Central memory CD8-positive, alpha-beta T cell (primary cell): ENCODE measurements around the gene PDILT.
"Not testable (repeated sequence)": the region's sequence is repeated elsewhere in the genome, so short reads cannot be mapped to it uniquely, and the experiment has no call there.

Experiments used
- ATAC-seq: fragments of 150-1000 bp; cut with Tn5 transposase; replicated peaks from 2 replicates; pipeline ENCODE4 v1.10.0; 2022; ENCODE audit warnings: mild to moderate bottlenecking, moderate FRiP score, moderate number of reproducible peaks; ENCODE audit not compliant: poor library complexity, severe bottlenecking; ENCODE audit errors: extremely low read depth
- DNase-seq, 2 donors: peaks; one replicate each; pipeline ENCODE4 v3.0.0; 2021; ENCODE audit warnings: low spot score in 2 of 2
- H3K27ac Mint-ChIP-seq: one replicate; pipeline ENCODE4 v1.8.0; 2022; ENCODE audit warnings: low read depth, mild to moderate bottlenecking, moderate library complexity, mixed read lengths
- H3K27me3 Mint-ChIP-seq: one replicate; pipeline ENCODE4 v1.8.0; 2022; ENCODE audit warnings: mixed read lengths
- H3K36me3 Mint-ChIP-seq: one replicate; pipeline ENCODE4 v1.8.0; 2022; ENCODE audit warnings: mild to moderate bottlenecking, moderate library complexity, mixed read lengths; ENCODE audit not compliant: insufficient read depth
- H3K4me1 Mint-ChIP-seq: one replicate; pipeline ENCODE4 v1.8.0; 2022; ENCODE audit warnings: mixed read lengths
- H3K4me3 Mint-ChIP-seq: one replicate; pipeline ENCODE4 v1.8.0; 2022; ENCODE audit warnings: mild to moderate bottlenecking, moderate library complexity, mixed read lengths
- H3K9me3 Mint-ChIP-seq: one replicate; pipeline ENCODE4 v1.8.0; 2022; ENCODE audit warnings: mixed read lengths

Gene PDILT

GRCh38 chr16:20325005-20325404 is 79.5 kb downstream of the PDILT start:
- H3K9me3 Mint-ChIP-seq = peaks cover 5% of the 10 kb centered on the region
- ATAC-seq (no peak), DNase-seq (no peak)
- H3K4me3 Mint-ChIP-seq = no peak overlapping the region
- no peaks in the 10 kb centered on the region for H3K36me3 Mint-ChIP-seq
- H3K27ac Mint-ChIP-seq = no peak overlapping the region
- no peaks in the 10 kb centered on the region for H3K4me1 Mint-ChIP-seq
- no peaks in the 10 kb centered on the region for H3K27me3 Mint-ChIP-seq

- Mint-ChIP-seq H3K4me1 (no peaks in the 10 kb centered on the region), H3K9me3 (no peaks in the 10 kb centered on the region), H3K27me3 (no peaks in the 10 kb centered on the region)
Observed at GRCh38 chr16:20323591-20324117, 80.9 kb downstream of the PDILT start.

GRCh38 chr16:20322696-20323095 is 81.8 kb downstream of the PDILT start:
- H3K4me1 Mint-ChIP-seq = no peaks in the 10 kb centered on the region
- H3K27me3 Mint-ChIP-seq = no peaks in the 10 kb centered on the region
- H3K9me3 Mint-ChIP-seq = no peaks in the 10 kb centered on the region
- H3K4me3 Mint-ChIP-seq = no peak overlapping the region
- ATAC-seq = no peak
- H3K27ac Mint-ChIP-seq = no peak overlapping the region
- H3K36me3 Mint-ChIP-seq = no peaks in the 10 kb centered on the region
- no peak for DNase-seq

More at GRCh38 chr16:20323591-20324117, 80.9 kb downstream of the PDILT start:
- no peak for DNase-seq
- no peak for ATAC-seq
- H3K36me3 Mint-ChIP-seq = no peaks in the 10 kb centered on the region
- H3K4me3 Mint-ChIP-seq = no peak overlapping the region
- no peak overlapping the region for H3K27ac Mint-ChIP-seq

GRCh38 chr16:20321671-20322070 is 82.9 kb downstream of the PDILT start:
- no peaks in the 10 kb centered on the region for H3K27me3 Mint-ChIP-seq
- no peak overlapping the region for H3K27ac Mint-ChIP-seq
- no peak overlapping the region for H3K4me3 Mint-ChIP-seq
- no peaks in the 10 kb centered on the region for H3K9me3 Mint-ChIP-seq
- DNase-seq = no peak
- ATAC-seq = no peak
- no peaks in the 10 kb centered on the region for H3K36me3 Mint-ChIP-seq
- H3K4me1 Mint-ChIP-seq = no peaks in the 10 kb centered on the region

- H3K27ac Mint-ChIP-seq, H3K4me1 Mint-ChIP-seq, ATAC-seq, H3K36me3 Mint-ChIP-seq, H3K4me3 Mint-ChIP-seq, DNase-seq, H3K27me3 Mint-ChIP-seq, H3K9me3 Mint-ChIP-seq: not testable (repeated sequence)
Observed at GRCh38 chr16:20321051-20321450, 83.5 kb downstream of the PDILT start.

- ATAC-seq = no peak
- H3K27ac Mint-ChIP-seq = no peak overlapping the region
Observed at GRCh38 chr16:20320592-20320991, 83.9 kb downstream of the PDILT start.

GRCh38 chr16:20320178-20320577 is 84.4 kb downstream of the PDILT start:
- no peaks in the 10 kb centered on the region for H3K27me3 Mint-ChIP-seq
- H3K4me1 Mint-ChIP-seq = no peaks in the 10 kb centered on the region
- no peak for ATAC-seq
- H3K27ac Mint-ChIP-seq = no peak overlapping the region
- H3K36me3 Mint-ChIP-seq = no peaks in the 10 kb centered on the region
- no peaks in the 10 kb centered on the region for H3K9me3 Mint-ChIP-seq
- H3K4me3 Mint-ChIP-seq = no peak overlapping the region
- DNase-seq = no peak

More at GRCh38 chr16:20320592-20320991, 83.9 kb downstream of the PDILT start:
- Mint-ChIP-seq H3K27me3 (no peaks in the 10 kb centered on the region), H3K4me3 (no peak overlapping the region), H3K36me3 (no peaks in the 10 kb centered on the region), H3K9me3 (no peaks in the 10 kb centered on the region), H3K4me1 (no peaks in the 10 kb centered on the region)
- DNase-seq = no peak

- Mint-ChIP-seq H3K4me3 (no peak overlapping the region), H3K27ac (no peak overlapping the region), H3K27me3 (no peaks in the 10 kb centered on the region), H3K36me3 (no peaks in the 10 kb centered on the region), H3K9me3 (no peaks in the 10 kb centered on the region), H3K4me1 (no peaks in the 10 kb centered on the region)
- no peak for ATAC-seq
- no peak for DNase-seq
Observed at GRCh38 chr16:20319406-20319805, 85.1 kb downstream of the PDILT start.

- H3K9me3 Mint-ChIP-seq = no peaks in the 10 kb centered on the region
- DNase-seq = no peak
- no peak for ATAC-seq
- no peaks in the 10 kb centered on the region for H3K4me1 Mint-ChIP-seq
- no peaks in the 10 kb centered on the region for H3K27me3 Mint-ChIP-seq
- no peaks in the 10 kb centered on the region for H3K36me3 Mint-ChIP-seq
- no peak overlapping the region for H3K4me3 Mint-ChIP-seq
- H3K27ac Mint-ChIP-seq = no peak overlapping the region
Observed at GRCh38 chr16:20318437-20318836, 86.1 kb downstream of the PDILT start.

GRCh38 chr16:20318006-20318405 is 86.5 kb downstream of the PDILT start:
- Mint-ChIP-seq H3K4me1 (no peaks in the 10 kb centered on the region), H3K27ac (no peak overlapping the region), H3K9me3 (peaks cover 4% of the 10 kb centered on the region), H3K4me3 (no peak overlapping the region), H3K36me3 (no peaks in the 10 kb centered on the region), H3K27me3 (no peaks in the 10 kb centered on the region)
- ATAC-seq = no peak
- DNase-seq = no peak

GRCh38 chr16:20317117-20317516 is 87.4 kb downstream of the PDILT start:
- ATAC-seq (no peak), DNase-seq (no peak)
- H3K27ac Mint-ChIP-seq = no peak overlapping the region
- no peak overlapping the region for H3K4me3 Mint-ChIP-seq
- peaks cover 5% of the 10 kb centered on the region for H3K9me3 Mint-ChIP-seq
- no peaks in the 10 kb centered on the region for H3K36me3 Mint-ChIP-seq
- H3K4me1 Mint-ChIP-seq = no peaks in the 10 kb centered on the region
- no peaks in the 10 kb centered on the region for H3K27me3 Mint-ChIP-seq

- no peak for DNase-seq
- Mint-ChIP-seq H3K36me3 (no peaks in the 10 kb centered on the region), H3K27ac (no peak overlapping the region), H3K9me3 (peaks cover 5% of the 10 kb centered on the region), H3K4me3 (no peak overlapping the region), H3K27me3 (no peaks in the 10 kb centered on the region), H3K4me1 (no peaks in the 10 kb centered on the region)
- no peak for ATAC-seq
Observed at GRCh38 chr16:20316715-20317114, 87.8 kb downstream of the PDILT start.

- no peak for ATAC-seq
- Mint-ChIP-seq H3K4me3 (no peak overlapping the region), H3K4me1 (no peaks in the 10 kb centered on the region), H3K27ac (no peak overlapping the region), H3K27me3 (no peaks in the 10 kb centered on the region), H3K36me3 (no peaks in the 10 kb centered on the region), H3K9me3 (peaks cover 5% of the 10 kb centered on the region)
- DNase-seq = no peak
Observed at GRCh38 chr16:20315764-20316163, 88.8 kb downstream of the PDILT start.

GRCh38 chr16:20314575-20314974 is 90.0 kb downstream of the PDILT start:
- Mint-ChIP-seq H3K36me3 (no peaks in the 10 kb centered on the region), H3K9me3 (peaks cover 5% of the 10 kb centered on the region), H3K27ac (no peak overlapping the region), H3K27me3 (no peaks in the 10 kb centered on the region), H3K4me1 (no peaks in the 10 kb centered on the region), H3K4me3 (no peak overlapping the region)
- no peak for ATAC-seq
- DNase-seq = no peak
